ENCODE results near the gene CFAP74.

CFAP74 gene

GRCh38 chr1:2041305-2041704, 37.7 kb upstream of the CFAP74 start:
- no peaks in the 10 kb centered on the region for H3K27me3 ChIP-seq (ENCODE audit: control insufficient read depth, insufficient read depth, low read length)
- WGBS (ENCODE audit: insufficient coverage, insufficient read length): no CpG with 5 or more reads among the region's 15 CpGs
- no peak for DNase-seq (ENCODE audit: low read depth, low spot score)
- H3K4me1 ChIP-seq (ENCODE audit: control insufficient read depth, insufficient read depth, low read length): 0 out of 2 replicates have a peak, but pooled peaks cover 1% of the 10 kb centered on the region
- H3K4me3 ChIP-seq (ENCODE audit: low read length): no peak overlapping the region
- H3K36me3 ChIP-seq (ENCODE audit: control insufficient read depth, insufficient read depth, low read length): no peaks in the 10 kb centered on the region; the same call in 1 of the 2 replicates
- H3K9me3 ChIP-seq (ENCODE audit: control insufficient read depth, insufficient read depth, low read length): no peaks in the 10 kb centered on the region
- H3K27ac ChIP-seq (ENCODE audit: low read length): no peak overlapping the region

GRCh38 chr1:2039251-2039650, 35.7 kb upstream of the CFAP74 start:
- H3K27me3 ChIP-seq (ENCODE audit: control insufficient read depth, insufficient read depth, low read length): no peaks in the 10 kb centered on the region
- no peak overlapping the region for H3K27ac ChIP-seq (ENCODE audit: low read length)
- no peak overlapping the region for H3K4me3 ChIP-seq (ENCODE audit: low read length)
- H3K4me1 ChIP-seq (ENCODE audit: control insufficient read depth, insufficient read depth, low read length): no peaks in the 10 kb centered on the region
- DNase-seq (ENCODE audit: low read depth, low spot score): no peak
- H3K9me3 ChIP-seq (ENCODE audit: control insufficient read depth, insufficient read depth, low read length): no peaks in the 10 kb centered on the region
- WGBS (ENCODE audit: insufficient coverage, insufficient read length): no CpG with 5 or more reads among the region's 8 CpGs
- H3K36me3 ChIP-seq (ENCODE audit: control insufficient read depth, insufficient read depth, low read length): no peaks in the 10 kb centered on the region; the same call in 1 of the 2 replicates

DNA sequence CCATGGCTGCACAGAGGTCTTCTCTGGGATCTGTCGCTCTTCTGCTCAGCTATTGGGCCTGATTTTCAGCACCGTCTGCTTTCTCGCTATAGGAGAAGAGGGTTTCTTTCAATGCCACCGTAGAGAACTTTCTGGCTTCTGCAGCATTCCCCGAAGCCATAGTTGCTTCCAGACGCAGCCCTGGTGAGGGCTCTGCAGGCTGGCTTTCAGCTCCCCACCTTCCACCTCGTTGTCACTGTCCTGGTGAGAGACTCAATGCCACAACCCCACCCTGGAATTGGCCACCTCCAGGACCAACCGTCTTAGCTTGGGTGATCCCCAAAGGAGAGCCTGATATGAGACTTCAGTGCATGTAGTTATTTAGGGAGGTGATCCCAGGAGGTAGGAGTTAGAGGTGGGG, 34.6 kb upstream of the CFAP74 start:
- H3K36me3 ChIP-seq (ENCODE audit: control insufficient read depth, insufficient read depth, low read length): no peaks in the 10 kb centered on the region; the same call in 1 of the 2 replicates
- no peaks in the 10 kb centered on the region for H3K4me1 ChIP-seq (ENCODE audit: control insufficient read depth, insufficient read depth, low read length)
- H3K4me3 ChIP-seq (ENCODE audit: low read length): no peak overlapping the region
- H3K27ac ChIP-seq (ENCODE audit: low read length): no peak overlapping the region
- no CpG with 5 or more reads among the region's 8 CpGs for WGBS (ENCODE audit: insufficient coverage, insufficient read length)
- DNase-seq (ENCODE audit: low read depth, low spot score): no peak
- no peaks in the 10 kb centered on the region for H3K9me3 ChIP-seq (ENCODE audit: control insufficient read depth, insufficient read depth, low read length)
- H3K27me3 ChIP-seq (ENCODE audit: control insufficient read depth, insufficient read depth, low read length): no peaks in the 10 kb centered on the region

DNA sequence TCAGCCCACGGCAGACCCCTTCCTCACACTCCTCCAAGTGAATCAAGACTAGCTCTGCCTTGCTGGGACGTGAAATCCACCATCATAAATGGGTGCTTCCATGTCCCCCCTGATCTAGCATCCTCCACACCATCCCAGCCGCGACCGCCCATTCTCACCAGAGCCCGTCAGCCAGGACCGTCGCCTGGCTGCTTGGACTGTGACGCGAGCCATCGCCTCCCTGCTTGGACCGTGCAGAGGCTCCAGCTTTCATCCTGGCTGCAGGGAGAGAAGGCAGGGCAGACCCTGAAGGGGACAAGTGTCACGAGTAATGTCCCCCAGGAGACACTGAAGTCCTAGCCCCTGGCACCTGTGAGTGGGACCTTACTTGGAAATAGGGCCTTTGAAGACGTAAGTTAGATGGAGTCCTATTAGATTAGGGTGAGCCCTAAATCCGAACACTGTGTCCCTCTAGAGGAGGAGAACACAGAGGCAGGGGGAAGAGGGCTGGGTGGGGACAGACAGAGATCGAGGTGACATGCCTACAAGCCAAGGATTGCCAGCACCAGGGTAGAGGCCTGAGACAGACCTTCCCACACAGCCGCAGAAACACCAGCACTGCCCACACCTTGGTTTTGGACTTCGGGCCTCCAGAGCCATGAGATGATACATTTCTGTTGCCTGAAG, 33.9 kb upstream of the CFAP74 start:
- WGBS (ENCODE audit: insufficient coverage, insufficient read length): no CpG with 5 or more reads among the region's 18 CpGs
- no peak overlapping the region for H3K4me3 ChIP-seq (ENCODE audit: low read length)
- H3K36me3 ChIP-seq (ENCODE audit: control insufficient read depth, insufficient read depth, low read length): no peaks in the 10 kb centered on the region
- no peaks in the 10 kb centered on the region for H3K4me1 ChIP-seq (ENCODE audit: control insufficient read depth, insufficient read depth, low read length)
- H3K9me3 ChIP-seq (ENCODE audit: control insufficient read depth, insufficient read depth, low read length): no peaks in the 10 kb centered on the region
- H3K27me3 ChIP-seq (ENCODE audit: control insufficient read depth, insufficient read depth, low read length): no peaks in the 10 kb centered on the region
- H3K27ac ChIP-seq (ENCODE audit: low read length): no peak overlapping the region
- DNase-seq (ENCODE audit: low read depth, low spot score): no peak

- H3K4me3 ChIP-seq (ENCODE audit: low read length): no peak overlapping the region
- H3K27me3 ChIP-seq (ENCODE audit: control insufficient read depth, insufficient read depth, low read length): no peaks in the 10 kb centered on the region
- no peak for DNase-seq (ENCODE audit: low read depth, low spot score)
- no peaks in the 10 kb centered on the region for H3K4me1 ChIP-seq (ENCODE audit: control insufficient read depth, insufficient read depth, low read length)
- H3K27ac ChIP-seq (ENCODE audit: low read length): no peak overlapping the region
- no peaks in the 10 kb centered on the region for H3K36me3 ChIP-seq (ENCODE audit: control insufficient read depth, insufficient read depth, low read length)
- no CpG with 5 or more reads among the region's 15 CpGs for WGBS (ENCODE audit: insufficient coverage, insufficient read length)
- H3K9me3 ChIP-seq (ENCODE audit: control insufficient read depth, insufficient read depth, low read length): no peaks in the 10 kb centered on the region
These were observed 32.7 kb upstream of the CFAP74 start for GRCh38 chr1:2036287-2036686.

DNA sequence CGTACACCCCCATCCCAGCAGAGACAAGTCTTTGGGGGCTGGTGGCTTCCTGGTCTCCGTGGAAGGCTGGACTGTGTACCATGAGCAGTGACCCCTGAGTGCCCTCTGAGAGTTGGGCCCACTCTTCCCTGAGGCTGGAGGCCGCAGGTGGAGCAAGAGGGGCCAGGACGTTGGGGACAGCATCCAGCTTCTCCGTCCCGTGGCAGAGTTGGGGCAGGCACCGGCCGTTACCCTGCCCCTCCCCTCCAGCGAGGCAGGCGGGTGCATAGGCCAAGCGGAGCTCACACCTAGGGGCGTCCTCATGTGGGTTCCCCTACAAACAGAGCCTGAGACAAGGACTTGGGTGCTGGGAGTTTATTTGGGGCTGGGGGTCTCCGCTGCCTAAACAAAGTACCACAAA, 29.6 kb upstream of the CFAP74 start:
- Histone ChIP-seq H3K4me3 (ENCODE audit: low read length) (no peak overlapping the region), H3K36me3 (ENCODE audit: control insufficient read depth, insufficient read depth, low read length) (no peaks in the 10 kb centered on the region), H3K27me3 (ENCODE audit: control insufficient read depth, insufficient read depth, low read length) (no peaks in the 10 kb centered on the region), H3K27ac (ENCODE audit: low read length) (no peak overlapping the region), H3K4me1 (ENCODE audit: control insufficient read depth, insufficient read depth, low read length) (no peaks in the 10 kb centered on the region), H3K9me3 (ENCODE audit: control insufficient read depth, insufficient read depth, low read length) (no peaks in the 10 kb centered on the region)
- no peak for DNase-seq (ENCODE audit: low read depth, low spot score)
- WGBS (ENCODE audit: insufficient coverage, insufficient read length): no CpG with 5 or more reads among the region's 13 CpGs

GRCh38 chr1:2032737-2033136, 29.2 kb upstream of the CFAP74 start:
- no peak for DNase-seq (ENCODE audit: low read depth, low spot score)
- no peak overlapping the region for H3K27ac ChIP-seq (ENCODE audit: low read length)
- H3K9me3 ChIP-seq (ENCODE audit: control insufficient read depth, insufficient read depth, low read length): no peaks in the 10 kb centered on the region
- H3K36me3 ChIP-seq (ENCODE audit: control insufficient read depth, insufficient read depth, low read length): no peaks in the 10 kb centered on the region
- no peaks in the 10 kb centered on the region for H3K27me3 ChIP-seq (ENCODE audit: control insufficient read depth, insufficient read depth, low read length)
- no CpG with 5 or more reads among the region's 14 CpGs for WGBS (ENCODE audit: insufficient coverage, insufficient read length)
- H3K4me3 ChIP-seq (ENCODE audit: low read length): no peak overlapping the region
- no peaks in the 10 kb centered on the region for H3K4me1 ChIP-seq (ENCODE audit: control insufficient read depth, insufficient read depth, low read length)

GRCh38 chr1:2031546-2032540, 28.3 kb upstream of the CFAP74 start:
- H3K4me3 ChIP-seq (ENCODE audit: low read length): no peak overlapping the region
- H3K4me1 ChIP-seq (ENCODE audit: control insufficient read depth, insufficient read depth, low read length): no peaks in the 10 kb centered on the region
- H3K27ac ChIP-seq (ENCODE audit: low read length): no peak overlapping the region
- H3K27me3 ChIP-seq (ENCODE audit: control insufficient read depth, insufficient read depth, low read length): no peaks in the 10 kb centered on the region
- no CpG with 5 or more reads among the region's 33 CpGs for WGBS (ENCODE audit: insufficient coverage, insufficient read length)
- H3K36me3 ChIP-seq (ENCODE audit: control insufficient read depth, insufficient read depth, low read length): no peaks in the 10 kb centered on the region
- DNase-seq (ENCODE audit: low read depth, low spot score): no peak
- H3K9me3 ChIP-seq (ENCODE audit: control insufficient read depth, insufficient read depth, low read length): no peaks in the 10 kb centered on the region

GRCh38 chr1:2030076-2030871, 26.7 kb upstream of the CFAP74 start:
- Histone ChIP-seq H3K36me3 (ENCODE audit: control insufficient read depth, insufficient read depth, low read length) (no peaks in the 10 kb centered on the region), H3K27ac (ENCODE audit: low read length) (no peak overlapping the region), H3K4me1 (ENCODE audit: control insufficient read depth, insufficient read depth, low read length) (no peaks in the 10 kb centered on the region), H3K9me3 (ENCODE audit: control insufficient read depth, insufficient read depth, low read length) (no peaks in the 10 kb centered on the region), H3K4me3 (ENCODE audit: low read length) (no peak overlapping the region), H3K27me3 (ENCODE audit: control insufficient read depth, insufficient read depth, low read length) (no peaks in the 10 kb centered on the region)
- no peak for DNase-seq (ENCODE audit: low read depth, low spot score)
- WGBS (ENCODE audit: insufficient coverage, insufficient read length): no CpG with 5 or more reads among the region's 42 CpGs

GRCh38 chr1:2029561-2029960, 26.0 kb upstream of the CFAP74 start:
- H3K36me3 ChIP-seq (ENCODE audit: control insufficient read depth, insufficient read depth, low read length): no peaks in the 10 kb centered on the region
- no peak overlapping the region for H3K27ac ChIP-seq (ENCODE audit: low read length)
- no CpG with 5 or more reads among the region's 15 CpGs for WGBS (ENCODE audit: insufficient coverage, insufficient read length)
- H3K4me3 ChIP-seq (ENCODE audit: low read length): no peak overlapping the region
- H3K27me3 ChIP-seq (ENCODE audit: control insufficient read depth, insufficient read depth, low read length): no peaks in the 10 kb centered on the region
- H3K9me3 ChIP-seq (ENCODE audit: control insufficient read depth, insufficient read depth, low read length): no peaks in the 10 kb centered on the region
- no peaks in the 10 kb centered on the region for H3K4me1 ChIP-seq (ENCODE audit: control insufficient read depth, insufficient read depth, low read length)
- no peak for DNase-seq (ENCODE audit: low read depth, low spot score)
